Glutamatergic neuron (in vitro differentiated cells): ENCODE measurements around the gene PTPN14. TPM values are rescaled to one million over a fixed set of nuclear protein-coding genes. Genes with fewer than 3 reads are reported as not detected.

Experiments
- DNase-seq: peaks from one replicate; pipeline ENCODE4 v3.0.0; 2022
- H3K27ac Mint-ChIP-seq: one replicate; pipeline ENCODE4 v1.8.0; 2020; ENCODE audit warnings: mild to moderate bottlenecking, mixed read lengths, inconsistent platforms; ENCODE audit not compliant: unreplicated experiment
- H3K27me3 Mint-ChIP-seq: one replicate; pipeline ENCODE4 v1.8.0; 2020; ENCODE audit warnings: mild to moderate bottlenecking, moderate library complexity, mixed read lengths, inconsistent platforms; ENCODE audit not compliant: unreplicated experiment
- H3K36me3 Mint-ChIP-seq: one replicate; pipeline ENCODE4 v1.8.0; 2020; ENCODE audit warnings: mild to moderate bottlenecking, mixed read lengths, inconsistent platforms; ENCODE audit not compliant: unreplicated experiment
- H3K4me1 Mint-ChIP-seq: one replicate; pipeline ENCODE4 v1.8.0; 2020; ENCODE audit warnings: mild to moderate bottlenecking, low read depth, mixed read lengths, inconsistent platforms; ENCODE audit not compliant: unreplicated experiment
- H3K4me3 Mint-ChIP-seq: one replicate; pipeline ENCODE4 v1.8.0; 2020; ENCODE audit warnings: mild to moderate bottlenecking, mixed read lengths, inconsistent platforms; ENCODE audit not compliant: unreplicated experiment
- H3K9me3 Mint-ChIP-seq: one replicate; pipeline ENCODE4 v1.8.0; 2020; ENCODE audit warnings: mild to moderate bottlenecking, moderate library complexity, mixed read lengths, inconsistent platforms; ENCODE audit not compliant: unreplicated experiment
- CTCF ChIP-seq: fragments of 200-600 bp; sonication (generic); IDR thresholded peaks from one replicate; pipeline ENCODE4 v1.5.0; 2021; ENCODE audit not compliant: partially characterized antibody, unreplicated experiment
- total RNA-seq: library from RNA; stranded (reverse); fragmentation: NEBNext Ultra II Directional; extraction: Animal tissue kit (Norgen Biotek cat#: 25700); gene quantifications from one replicate; pipeline ENCODE4 v1.2.1, GENCODE V29; 2021; ENCODE audit not compliant: unreplicated experiment

PTPN14 gene
- total RNA-seq, 1 donor from 2014 or later: 1.7 TPM

GRCh38 chr1:214515544-214516433, 35.6 kb downstream of the PTPN14 start:
- no peak for DNase-seq
- Mint-ChIP-seq H3K27me3 (peaks cover 1% of the 10 kb centered on the region), H3K4me1 (peaks cover 18% of the 10 kb centered on the region), H3K9me3 (no peaks in the 10 kb centered on the region), H3K27ac (no peak overlapping the region), H3K4me3 (no peak overlapping the region), H3K36me3 (peaks cover 4% of the 10 kb centered on the region)
- TF ChIP-seq CTCF: no peak

GRCh38 chr1:214514819-214515383, 36.5 kb downstream of the PTPN14 start:
- H3K27me3 Mint-ChIP-seq: no peaks in the 10 kb centered on the region
- no peak overlapping the region for H3K4me3 Mint-ChIP-seq
- no peaks in the 10 kb centered on the region for H3K9me3 Mint-ChIP-seq
- no peak overlapping the region for H3K27ac Mint-ChIP-seq
- DNase-seq: no peak
- TF ChIP-seq CTCF: no peak
- peaks cover 11% of the 10 kb centered on the region for H3K36me3 Mint-ChIP-seq
- H3K4me1 Mint-ChIP-seq: peaks cover 16% of the 10 kb centered on the region

GRCh38 chr1:214514032-214514818, 37.2 kb downstream of the PTPN14 start:
- no peak for DNase-seq
- Mint-ChIP-seq H3K36me3 (peaks cover 11% of the 10 kb centered on the region), H3K4me1 (peaks cover 16% of the 10 kb centered on the region), H3K9me3 (no peaks in the 10 kb centered on the region), H3K27me3 (no peaks in the 10 kb centered on the region), H3K4me3 (no peak overlapping the region), H3K27ac (no peak overlapping the region)
- no peak for TF ChIP-seq CTCF

GRCh38 chr1:214513394-214513793, 38.0 kb downstream of the PTPN14 start:
- Mint-ChIP-seq H3K4me3 (no peak overlapping the region), H3K9me3 (no peaks in the 10 kb centered on the region), H3K36me3 (peaks cover 17% of the 10 kb centered on the region), H3K4me1 (peaks cover 16% of the 10 kb centered on the region), H3K27me3 (no peaks in the 10 kb centered on the region), H3K27ac (no peak overlapping the region)
- no peak for TF ChIP-seq CTCF
- no peak for DNase-seq
